GM06990 (cell line): ENCODE data around the gene TNS3.

Source experiments
- DNase-seq: peaks from one replicate; pipeline ENCODE4 v3.0.0-alpha.2; 2011; ENCODE audit not compliant: insufficient read length; ENCODE audit errors: extremely low read depth
- H3K27me3 ChIP-seq: replicated peaks from 2 replicates; pipeline ENCODE4 v1.6.0; 2011; ENCODE audit warnings: low read length; ENCODE audit not compliant: control insufficient read depth, insufficient read depth
- H3K36me3 ChIP-seq: 2 replicates; pipeline ENCODE4 v1.5.1; 2011; ENCODE audit warnings: low read length; ENCODE audit not compliant: control insufficient read depth, insufficient read depth
- H3K4me3 ChIP-seq: replicated peaks from 2 replicates; pipeline ENCODE4 v1.5.1; 2011; ENCODE audit warnings: low read depth, mild to moderate bottlenecking, control low read depth, low read length
- CTCF ChIP-seq: IDR thresholded peaks from 2 replicates; pipeline ENCODE4 v1.5.1; 2011; ENCODE audit warnings: low read length, control low read depth, mild to moderate bottlenecking, inconsistent platforms; ENCODE audit not compliant: insufficient read depth, poor library complexity, severe bottlenecking

The TNS3 gene

GRCh38 chr7:47349401-47349800, 232.5 kb downstream of the TNS3 start:
- DNase-seq: no peak
- Histone ChIP-seq H3K4me3 (no peak overlapping the region), H3K27me3 (no peaks in the 10 kb centered on the region), H3K36me3 (no peaks in the 10 kb centered on the region)
- no peak for TF ChIP-seq CTCF

- no peak for DNase-seq
- H3K27me3 ChIP-seq: no peaks in the 10 kb centered on the region
- H3K4me3 ChIP-seq: no peak overlapping the region
- no peak for TF ChIP-seq CTCF
- no peaks in the 10 kb centered on the region for H3K36me3 ChIP-seq
Observed at GRCh38 chr7:47347816-47348385, 234.0 kb downstream of the TNS3 start.

GRCh38 chr7:47347346-47347745, 234.6 kb downstream of the TNS3 start:
- H3K36me3 ChIP-seq: no peaks in the 10 kb centered on the region
- DNase-seq: no peak
- no peak overlapping the region for H3K4me3 ChIP-seq
- no peaks in the 10 kb centered on the region for H3K27me3 ChIP-seq
- no peak for TF ChIP-seq CTCF

GRCh38 chr7:47346377-47346914, 235.5 kb downstream of the TNS3 start:
- H3K4me3 ChIP-seq: no peak overlapping the region
- H3K27me3 ChIP-seq: no peaks in the 10 kb centered on the region
- TF ChIP-seq CTCF: no peak
- no peak for DNase-seq
- no peaks in the 10 kb centered on the region for H3K36me3 ChIP-seq

GRCh38 chr7:47345857-47346298, 236.0 kb downstream of the TNS3 start:
- Histone ChIP-seq H3K36me3 (no peaks in the 10 kb centered on the region), H3K4me3 (no peak overlapping the region), H3K27me3 (no peaks in the 10 kb centered on the region)
- TF ChIP-seq CTCF: no peak
- DNase-seq: no peak
